Psoas muscle (tissue), 8 donors: ENCODE measurements around the gene ZDHHC5. TPM values are rescaled to one million over a fixed set of nuclear protein-coding genes. Genes with fewer than 3 reads are reported as not detected.

Experiments
- ATAC-seq, 4 donors: fragments of 200-7000 bp; cut with Tn5 transposase; one replicate each; pipeline ENCODE4 v1.9.1; 2020; ENCODE audit warnings: moderate library complexity in 3 of 4, mild to moderate bottlenecking in 2 of 4
- DNase-seq, 2 donors: peaks; one replicate each; pipeline ENCODE4 v3.0.0-alpha.2; 2020
- H3K27ac ChIP-seq: fragments of 200-600 bp; one replicate; pipeline ENCODE4 v1.8.0; 2022
- H3K27me3 ChIP-seq, 3 donors: fragments of 200-600 bp in 1 of 3; one replicate each; pipeline versions ENCODE4 v1.6.1 to v1.8.0; 2013 to 2022; ENCODE audit warnings: low read length in 2 of 3, mild to moderate bottlenecking in 2 of 3, moderate library complexity in 1 of 3; ENCODE audit not compliant: insufficient read depth in 3 of 3
- H3K36me3 ChIP-seq, 2 donors: fragments of 200-600 bp in 1 of 2; one replicate each; pipeline versions ENCODE4 v1.6.1 to v1.8.0; 2013 to 2022; ENCODE audit warnings: low read depth in 1 of 2, mild to moderate bottlenecking in 1 of 2, moderate library complexity in 1 of 2; ENCODE audit not compliant: insufficient read depth in 1 of 2
- H3K4me1 ChIP-seq: fragments of 200-600 bp; one replicate; pipeline ENCODE4 v1.8.0; 2022
- H3K4me3 ChIP-seq: fragments of 200-600 bp; one replicate; pipeline ENCODE4 v1.8.0; 2022; ENCODE audit warnings: mild to moderate bottlenecking
- H3K9me3 ChIP-seq: fragments of 200-600 bp; one replicate; pipeline ENCODE4 v1.8.0; 2022
- CTCF ChIP-seq: fragments of 200-600 bp; IDR thresholded peaks from one replicate; pipeline ENCODE4 v1.8.0; 2022; ENCODE audit warnings: antibody characterized with exemption
- WGBS, 3 donors: extraction: QIAGEN DNeasy Blood & Tissue Kit; methylation state at CpG; one replicate each; pipeline versions ENCODE4 v1.1.6 to v1.1.7; 2013; 5-methylcytosine and 5-hydroxymethylcytosine counted together
- intact Hi-C, 2 donors: fragments of 100-400 bp; cut with DNase I; formaldehyde crosslinking; loops; one replicate each; pipeline versions ENCODE4 v1.11.0 to v1.14.2; 2022
- polyA plus RNA-seq, 3 donors: library from polyadenylated mRNA; stranded (reverse); fragments of 200-250 nt; gene quantifications; one replicate each; pipeline ENCODE4 v1.2.3, GENCODE V29; 2013
- total RNA-seq, 4 donors: library from RNA; stranded (reverse); fragmentation: NEBNext Ultra II Directional in 2 of 4; extraction: Animal tissue kit (Norgen Biotek cat#: 25700) in 2 of 4; gene quantifications; one replicate each; pipeline versions ENCODE4 v1.2.1 to v1.2.4, GENCODE V29; 2021 to 2023
- donor health status: healthy with polysubstance abuse.
- donor health status: DM: no; HTN: no; CAD: no; lungs with moderate emphysema.
- donor health status: Bipolar disorder and iron deficiency.
- donor health status: healthy.
- donor health status: DM: yes; HTN: yes; CAD: no.
- donor health status: DM: no; HTN: no; CAD: no.
- donor health status: DM: no; HTN: no; CAD: no.
- donor health status: DM: yes; HTN: yes; CAD: no.

Gene ZDHHC5
- total and polyA plus RNA-seq, 7 donors: 32.4 to 63.6 (median 58.0) TPM

DNA sequence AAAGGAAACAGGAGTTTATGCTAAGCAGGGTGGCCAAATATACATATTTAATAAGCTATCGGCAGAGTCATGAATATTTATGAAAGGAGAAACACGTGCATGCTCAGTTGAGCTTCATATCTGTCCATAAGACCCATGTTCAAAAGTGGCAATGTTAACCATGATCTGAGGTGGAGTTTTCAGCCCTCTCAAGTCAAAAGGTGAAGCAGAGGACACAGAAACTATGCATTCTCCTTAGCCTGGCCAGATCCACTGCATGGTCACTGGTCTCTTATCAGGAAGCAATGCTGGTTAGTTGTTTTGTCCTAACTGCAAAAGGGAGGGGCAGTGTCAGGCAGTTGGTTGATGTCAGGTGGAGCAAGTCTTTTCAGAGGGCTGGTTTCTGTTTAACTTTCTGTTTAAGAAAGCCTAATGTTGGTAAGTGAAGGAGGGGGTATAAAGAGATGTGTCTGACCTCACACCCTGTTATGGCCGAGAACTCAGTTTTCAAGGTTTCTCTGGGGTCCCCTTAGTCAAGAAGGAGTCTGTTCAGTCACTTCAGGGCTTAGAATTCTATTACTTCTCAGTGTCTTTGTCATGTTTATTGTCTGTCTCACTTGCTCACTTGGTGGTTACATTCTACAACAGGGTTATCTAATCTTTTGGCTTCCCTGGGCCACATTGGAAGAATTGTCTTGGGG lies 67.8 kb downstream of the ZDHHC5 start:
- Histone ChIP-seq H3K27me3 (no peaks in the 10 kb centered on the region), H3K9me3 (no peaks in the 10 kb centered on the region), H3K4me3 (no peak overlapping the region), H3K27ac (no peak overlapping the region), H3K4me1 (peaks cover 4% of the 10 kb centered on the region), H3K36me3 (peaks cover 8 to 36% of the 10 kb centered on the region in 2 donors)
- 78 to 80% (median 79%) methylated on average over 3 of the region's 3 CpGs for WGBS, 3 donors
- DNase-seq (no peak), ATAC-seq (no peak)
- intact Hi-C loops: no loop called here
- TF ChIP-seq CTCF: no peak

- peak within 1 kb of the TSS; percentile 92 for H3K27ac ChIP-seq
- no peak for TF ChIP-seq CTCF
- peaks cover 22% of the 10 kb centered on the region for H3K4me1 ChIP-seq
- no peaks in the 10 kb centered on the region for H3K27me3 ChIP-seq
- 0 to 1% (median 1%) methylated on average over 72 to 75 of the region's 75 CpGs for WGBS, 3 donors
- DNase-seq (peak; percentile 96 to 98), ATAC-seq (peak; percentile 97 to 98 (median 98))
- peak within 1 kb of the TSS; percentile 77 for H3K4me3 ChIP-seq
- no peaks in the 10 kb centered on the region for H3K9me3 ChIP-seq
- H3K36me3 ChIP-seq: peaks cover 10 to 69% of the 10 kb centered on the region in 2 donors
- intact Hi-C loops: loop anchor here (1.0 to 10.0 kb wide), 4 partner anchors 17 to 783 kb away; partner anchors contain the start of genes MED19 (in 1 of the 2) and TMX2 (in 1 of the 2)
Observed at GRCh38 chr11:57741132-57742086, 73.5 kb downstream of the ZDHHC5 start, which contains the start of gene SELENOH. TSS of gene SELENOH (plus strand) at chr11:57741491. CDS start at chr11:57741596, 105 bp downstream.

GRCh38 chr11:57742087-57742452 lies 74.2 kb downstream of the ZDHHC5 start:
- Histone ChIP-seq H3K36me3 (peaks cover 10 to 76% of the 10 kb centered on the region in 2 donors), H3K4me3 (peak overlapping the region; percentile 77), H3K27me3 (no peaks in the 10 kb centered on the region), H3K27ac (peak overlapping the region; percentile 92), H3K4me1 (peaks cover 22% of the 10 kb centered on the region), H3K9me3 (no peaks in the 10 kb centered on the region)
- ATAC-seq: no peak
- intact Hi-C loops: loop anchor here (2.0 to 10.0 kb wide), 3 partner anchors 17 to 783 kb away; no protein-coding TSS in a partner anchor
- no peak for TF ChIP-seq CTCF
- no peak for DNase-seq
- 7 to 9% (median 7%) methylated on average over 10 of the region's 10 CpGs for WGBS, 3 donors

DNA sequence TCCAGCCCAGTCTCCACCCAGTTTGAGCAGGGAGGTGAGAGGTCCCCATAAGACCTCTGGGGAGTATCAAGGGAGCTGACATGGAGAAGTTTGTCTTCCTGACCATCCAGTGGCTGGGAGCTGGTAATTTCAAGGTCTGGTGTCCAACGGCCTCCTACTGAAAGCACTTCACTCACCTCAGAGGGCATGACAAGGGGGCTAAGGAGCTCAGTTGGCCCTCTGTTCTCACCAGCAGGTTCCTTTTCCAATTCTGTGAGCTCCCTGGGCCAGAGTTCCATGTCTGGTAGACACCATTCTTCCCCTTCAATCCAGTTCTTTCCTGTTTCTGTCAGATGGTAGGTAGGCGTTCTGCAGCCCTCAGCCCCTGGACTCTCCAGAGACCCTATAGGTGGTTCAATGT lies 76.4 kb downstream of the ZDHHC5 start:
- Histone ChIP-seq H3K4me1 (peaks cover 22% of the 10 kb centered on the region), H3K27ac (no peak overlapping the region), H3K27me3 (no peaks in the 10 kb centered on the region), H3K9me3 (no peaks in the 10 kb centered on the region), H3K4me3 (no peak overlapping the region), H3K36me3 (peaks cover 5 to 68% of the 10 kb centered on the region in 2 donors)
- WGBS, 3 donors: 80 to 85% (median 81%) methylated on average over 2 of the region's 2 CpGs
- TF ChIP-seq CTCF: no peak
- ATAC-seq (no peak), DNase-seq (no peak)
- intact Hi-C loops: loop anchor here (10.0 kb wide), 2 partner anchors 50 to 780 kb away; no protein-coding TSS in a partner anchor
